Nephron (organoid): ENCODE results near the gene TBC1D5.

Experiments
- H3K27ac Mint-ChIP-seq, 3 experiments: 2 replicates each; pipeline ENCODE4 v1.8.0; 2020; ENCODE audit warnings: mixed read lengths in 3 of 3, mild to moderate bottlenecking in 2 of 3, moderate library complexity in 1 of 3
- H3K27me3 Mint-ChIP-seq: 2 replicates; pipeline ENCODE4 v1.8.0; 2021; ENCODE audit warnings: low read depth, mild to moderate bottlenecking, moderate library complexity, mixed read lengths
- H3K36me3 Mint-ChIP-seq: 2 replicates; pipeline ENCODE4 v1.8.0; 2020; ENCODE audit warnings: low read depth, mixed read lengths
- H3K4me1 Mint-ChIP-seq: 2 replicates; pipeline ENCODE4 v1.8.0; 2020; ENCODE audit warnings: mixed read lengths
- H3K4me3 Mint-ChIP-seq, 3 experiments: 2 replicates each; pipeline ENCODE4 v1.8.0; 2020; ENCODE audit warnings: mild to moderate bottlenecking in 3 of 3, mixed read lengths in 3 of 3, moderate library complexity in 2 of 3
- H3K9me3 Mint-ChIP-seq: 2 replicates; pipeline ENCODE4 v1.8.0; 2020; ENCODE audit warnings: mixed read lengths
- CTCF ChIP-seq, 3 experiments: fragments of 200-600 bp; sonication (generic); IDR thresholded peaks; one replicate each; pipeline ENCODE4 v1.5.0; 2021; ENCODE audit warnings: antibody characterized with exemption in 3 of 3; ENCODE audit not compliant: unreplicated experiment in 3 of 3

The TBC1D5 gene

GRCh38 chr3:17607905-17608304 lies 134.5 kb downstream of the TBC1D5 start:
- H3K4me1 Mint-ChIP-seq, result peaks cover 5% of the 10 kb centered on the region
- peaks cover 7% of the 10 kb centered on the region for H3K9me3 Mint-ChIP-seq
- no peaks in the 10 kb centered on the region for H3K27me3 Mint-ChIP-seq
- TF ChIP-seq CTCF (IDR thresholded peaks at IDR 0.05; ENCODE audit: unreplicated experiment in 3 of 3), result no peak
- H3K4me3 Mint-ChIP-seq, result no peak overlapping the region
- H3K36me3 Mint-ChIP-seq, result peaks cover 16% of the 10 kb centered on the region
- H3K27ac Mint-ChIP-seq, result no peak overlapping the region

- Mint-ChIP-seq H3K27ac (no peak overlapping the region), H3K27me3 (no peaks in the 10 kb centered on the region), H3K36me3 (peaks cover 9% of the 10 kb centered on the region), H3K4me3 (no peak overlapping the region), H3K9me3 (peaks cover 6% of the 10 kb centered on the region), H3K4me1 (peaks cover 5% of the 10 kb centered on the region)
- no peak for TF ChIP-seq CTCF (IDR thresholded peaks at IDR 0.05; ENCODE audit: unreplicated experiment in 3 of 3)
These were observed 136.5 kb downstream of the TBC1D5 start for GRCh38 chr3:17605934-17606333.

GRCh38 chr3:17605032-17605431 lies 137.4 kb downstream of the TBC1D5 start:
- H3K27ac Mint-ChIP-seq, result no peak overlapping the region
- TF ChIP-seq CTCF (IDR thresholded peaks at IDR 0.05; ENCODE audit: unreplicated experiment in 3 of 3), result no peak
- H3K36me3 Mint-ChIP-seq, result peaks cover 10% of the 10 kb centered on the region
- peaks cover 8% of the 10 kb centered on the region for H3K9me3 Mint-ChIP-seq
- peaks cover 5% of the 10 kb centered on the region for H3K4me1 Mint-ChIP-seq
- H3K4me3 Mint-ChIP-seq, result no peak overlapping the region
- H3K27me3 Mint-ChIP-seq, result no peaks in the 10 kb centered on the region

- Mint-ChIP-seq H3K27me3 (no peaks in the 10 kb centered on the region), H3K27ac (no peak overlapping the region), H3K4me3 (no peak overlapping the region), H3K36me3 (peaks cover 20% of the 10 kb centered on the region), H3K9me3 (peaks cover 20% of the 10 kb centered on the region), H3K4me1 (no peaks in the 10 kb centered on the region)
- no peak for TF ChIP-seq CTCF (IDR thresholded peaks at IDR 0.05; ENCODE audit: unreplicated experiment in 3 of 3)
These were observed 140.3 kb downstream of the TBC1D5 start for GRCh38 chr3:17602126-17602525.

GRCh38 chr3:17592956-17593355 lies 149.5 kb downstream of the TBC1D5 start:
- Mint-ChIP-seq H3K36me3 (peaks cover 51% of the 10 kb centered on the region), H3K4me1 (no peaks in the 10 kb centered on the region), H3K27me3 (no peaks in the 10 kb centered on the region), H3K27ac (no peak overlapping the region), H3K4me3 (no peak overlapping the region), H3K9me3 (peaks cover 37% of the 10 kb centered on the region)
- no peak for TF ChIP-seq CTCF (IDR thresholded peaks at IDR 0.05; ENCODE audit: unreplicated experiment in 3 of 3)

- no peak overlapping the region for H3K27ac Mint-ChIP-seq
- H3K4me3 Mint-ChIP-seq, result no peak overlapping the region
- H3K9me3 Mint-ChIP-seq, result peaks cover 34% of the 10 kb centered on the region
- no peak for TF ChIP-seq CTCF (IDR thresholded peaks at IDR 0.05; ENCODE audit: unreplicated experiment in 3 of 3)
- no peaks in the 10 kb centered on the region for H3K27me3 Mint-ChIP-seq
- H3K36me3 Mint-ChIP-seq, result peaks cover 47% of the 10 kb centered on the region
- H3K4me1 Mint-ChIP-seq, result no peaks in the 10 kb centered on the region
These were observed 152.0 kb downstream of the TBC1D5 start for GRCh38 chr3:17590465-17590864.
